Ishikawa (cell line): ENCODE results near the gene ALOX12B.

Source experiments
- CEBPB ChIP-seq: IDR thresholded peaks from 2 replicates; pipeline ENCODE4 v1.6.1; 2012
- CREB1 ChIP-seq: IDR thresholded peaks from 2 replicates; pipeline ENCODE4 v1.6.1; 2012; ENCODE audit warnings: low read depth
- EGR1 ChIP-seq: IDR thresholded peaks from 2 replicates; pipeline ENCODE4 v1.6.1; 2012
- EP300 ChIP-seq: IDR thresholded peaks from 2 replicates; pipeline ENCODE4 v1.6.1; 2012; ENCODE audit warnings: borderline replicate concordance
- FOXM1 ChIP-seq: IDR thresholded peaks from 2 replicates; pipeline ENCODE4 v1.6.1; 2012; ENCODE audit warnings: low read depth, borderline replicate concordance
- RAD21 ChIP-seq: IDR thresholded peaks from 2 replicates; pipeline ENCODE4 v1.6.1; 2012; ENCODE audit warnings: low read depth
- REST ChIP-seq: IDR thresholded peaks from 2 replicates; pipeline ENCODE4 v1.6.1; 2012; ENCODE audit warnings: low read depth, mild to moderate bottlenecking
- TAF1 ChIP-seq: IDR thresholded peaks from 2 replicates; pipeline ENCODE4 v1.6.1; 2012; ENCODE audit warnings: low read depth, mild to moderate bottlenecking
- TCF12 ChIP-seq: IDR thresholded peaks from 2 replicates; pipeline ENCODE4 v1.6.1; 2012; ENCODE audit warnings: low read depth
- USF1 ChIP-seq: IDR thresholded peaks from 2 replicates; pipeline ENCODE4 v1.6.1; 2012
- YY1 ChIP-seq: IDR thresholded peaks from 2 replicates; pipeline ENCODE4 v1.6.1; 2012; ENCODE audit warnings: low read depth

GRCh38 chr17:8052256-8053252 is 35.0 kb downstream of the ALOX12B start:
- TF ChIP-seq CREB1 (no peak), USF1 (no peak), TCF12 (no peak), EGR1 (no peak), RAD21 (no peak), TAF1 (no peak), CEBPB (no peak), EP300 (no peak), REST (no peak), FOXM1 (no peak), YY1 (no peak)
